H1 (cell line): ENCODE measurements around the gene SLC23A2. TPM values are rescaled to one million over a fixed set of nuclear protein-coding genes. Genes with fewer than 3 reads are reported as not detected.

Experiments used
- CTCF ChIA-PET: fragments of 300-600 bp; sonication (Branson Sonifier 250); formaldehyde crosslinking; loops from one replicate; lab custom pipeline; 2021; ENCODE audit not compliant: partially characterized antibody; lab: Charles Lee
- POLR2A ChIA-PET: fragments of 300-600 bp; sonication (Branson Sonifier 250); formaldehyde crosslinking; loops from one replicate; lab custom pipeline; 2021; ENCODE audit warnings: inconsistent platforms; ENCODE audit not compliant: partially characterized antibody; lab: Charles Lee
- DNase-seq, 2 experiments: peaks; one replicate each; pipeline versions ENCODE4 v3.0.0 to v3.0.0-alpha.2; 2010 to 2022; ENCODE audit warnings: low spot score in 2 of 2, low read depth in 1 of 2, mixed read lengths in 1 of 2
- FAIRE-seq: peaks from 2 replicates; lab custom pipeline; 2011; peaks lifted over from hg19 to GRCh38; lab: Jason Lieb, UNC
- H2AFZ ChIP-seq: 2 replicates; pipeline ENCODE4 v1.8.1; 2012; ENCODE audit warnings: low read length, inconsistent platforms
- H2AK5ac ChIP-seq: 2 replicates; pipeline ENCODE4 v1.6.1; 2013; ENCODE audit warnings: low read depth, low read length
- H2BK120ac ChIP-seq: replicated peaks from 2 replicates; pipeline ENCODE3; 2013; ENCODE audit warnings: low read depth, low read length, inconsistent platforms
- H2BK12ac ChIP-seq: 2 replicates; pipeline ENCODE4 v1.6.1; 2013; ENCODE audit warnings: low read depth, low read length
- H2BK15ac ChIP-seq: 2 replicates; pipeline ENCODE4 v1.6.1; 2013; ENCODE audit warnings: low read length
- H2BK20ac ChIP-seq: 2 replicates; pipeline ENCODE4 v1.6.1; 2013; ENCODE audit warnings: low read length
- H2BK5ac ChIP-seq: 2 replicates; pipeline ENCODE4 v1.6.1; 2013; ENCODE audit warnings: low read depth, low read length
- H3K14ac ChIP-seq: 2 replicates; pipeline ENCODE4 v1.6.1; 2013; ENCODE audit warnings: inconsistent platforms; ENCODE audit not compliant: insufficient read length
- H3K18ac ChIP-seq: 2 replicates; pipeline ENCODE4 v1.6.1; 2013; ENCODE audit warnings: low read length; ENCODE audit errors: extremely low read depth
- H3K23ac ChIP-seq: 2 replicates; pipeline ENCODE4 v1.6.1; 2013; ENCODE audit warnings: inconsistent platforms; ENCODE audit not compliant: insufficient read length
- H3K23me2 ChIP-seq: 2 replicates; pipeline ENCODE4 v1.6.1; 2013; ENCODE audit warnings: low read depth, low read length
- H3K27ac ChIP-seq: 2 replicates; pipeline ENCODE4 v1.6.1; 2011; ENCODE audit warnings: low read depth, low read length, inconsistent platforms
- H3K27me3 ChIP-seq, 4 experiments: replicated peaks in 1 of 4; 1 replicate in 1 of 4; 2 replicates in 3 of 4; pipeline versions ENCODE4 v1.6.1 to v1.8.1; 2011 to 2013; ENCODE audit warnings: low read length in 3 of 4, mild to moderate bottlenecking in 3 of 4, inconsistent platforms in 2 of 4, mixed read lengths in 2 of 4, moderate library complexity in 1 of 4; ENCODE audit not compliant: control insufficient read depth in 3 of 4, insufficient read depth in 3 of 4; ENCODE audit errors: extremely low read depth in 1 of 4
- H3K36me3 ChIP-seq, 4 experiments: 2 replicates each; pipeline versions ENCODE4 v1.6.1 to v1.8.1; 2011 to 2013; ENCODE audit warnings: mild to moderate bottlenecking in 4 of 4, low read length in 3 of 4, moderate library complexity in 2 of 4, control low read depth in 1 of 4, inconsistent platforms in 1 of 4; ENCODE audit not compliant: insufficient read depth in 4 of 4, control insufficient read depth in 2 of 4
- H3K4ac ChIP-seq: replicated peaks from 2 replicates; pipeline ENCODE3; 2013; ENCODE audit warnings: low read length, low read depth, mixed read lengths, inconsistent platforms; ENCODE audit not compliant: insufficient read length
- H3K4me1 ChIP-seq, 4 experiments: replicated peaks in 1 of 4; 1 replicate in 1 of 4; 2 replicates in 3 of 4; pipeline versions ENCODE4 v1.6.1 to v1.8.1; 2011 to 2013; ENCODE audit warnings: low read length in 3 of 4, inconsistent platforms in 2 of 4, mixed read lengths in 1 of 4; ENCODE audit not compliant: insufficient read depth in 4 of 4, control insufficient read depth in 3 of 4
- H3K4me2 ChIP-seq, 2 experiments: 2 replicates each; pipeline versions ENCODE4 v1.6.1 to v1.8.1; 2011 to 2013; ENCODE audit warnings: low read depth in 2 of 2, low read length in 2 of 2, control low read depth in 1 of 2, inconsistent platforms in 1 of 2, mild to moderate bottlenecking in 1 of 2; ENCODE audit not compliant: insufficient read depth in 1 of 2
- H3K4me3 ChIP-seq, 4 experiments: fragments of 200-600, 300-600 bp in 1 of 4; sonication (generic), shearing (Covaris generic), sonication (Bioruptor Twin) in 1 of 4; 2 replicates each; pipeline versions ENCODE4 v1.5.1 to v1.8.1; 2011 to 2016; ENCODE audit warnings: low read length in 4 of 4, low read depth in 3 of 4, control low read depth in 2 of 4, inconsistent platforms in 2 of 4, mild to moderate bottlenecking in 2 of 4, mixed read lengths in 1 of 4, moderate library complexity in 1 of 4; ENCODE audit not compliant: insufficient read depth in 2 of 4; ENCODE audit errors: extremely low read depth in 1 of 4
- H3K56ac ChIP-seq: replicated peaks from 2 replicates; pipeline ENCODE3; 2013; ENCODE audit warnings: low read depth, mild to moderate bottlenecking, mixed read lengths, low read length, inconsistent platforms; ENCODE audit not compliant: insufficient read length
- H3K79me1 ChIP-seq: 2 replicates; pipeline ENCODE4 v1.6.1; 2013; ENCODE audit warnings: low read depth, low read length, control low read depth
- H3K79me2 ChIP-seq, 2 experiments: 2 replicates each; pipeline versions ENCODE4 v1.6.1 to v1.8.1; 2012 to 2013; ENCODE audit warnings: low read length in 2 of 2, mild to moderate bottlenecking in 2 of 2, inconsistent platforms in 1 of 2; ENCODE audit not compliant: insufficient read depth in 2 of 2, control insufficient read depth in 1 of 2
- H3K9ac ChIP-seq, 4 experiments: replicated peaks in 1 of 4; 1 replicate in 1 of 4; 2 replicates in 3 of 4; pipeline versions ENCODE4 v1.6.1 to v1.8.1; 2011 to 2013; ENCODE audit warnings: low read depth in 3 of 4, low read length in 3 of 4, control low read depth in 2 of 4, mild to moderate bottlenecking in 2 of 4, moderate library complexity in 2 of 4, inconsistent platforms in 1 of 4; ENCODE audit errors: extremely low read depth in 1 of 4
- H3K9me3 ChIP-seq, 2 experiments: 2 replicates each; pipeline versions ENCODE4 v1.6.1 to v1.8.1; 2012 to 2013; ENCODE audit warnings: mild to moderate bottlenecking in 2 of 2, moderate library complexity in 2 of 2, control low read depth in 1 of 2, inconsistent platforms in 1 of 2, low read depth in 1 of 2, low read length in 1 of 2, mixed read lengths in 1 of 2; ENCODE audit not compliant: insufficient read depth in 2 of 2
- H4K20me1 ChIP-seq, 2 experiments: replicated peaks in 1 of 2; 2 replicates each; pipeline versions ENCODE3 to v1.8.1; 2011 to 2013; ENCODE audit warnings: inconsistent platforms in 2 of 2, low read length in 2 of 2, mild to moderate bottlenecking in 1 of 2; ENCODE audit not compliant: insufficient read depth in 2 of 2, control insufficient read depth in 1 of 2
- H4K5ac ChIP-seq: 2 replicates; pipeline ENCODE4 v1.6.1; 2013; ENCODE audit warnings: low read length, low read depth, mixed read lengths, inconsistent platforms; ENCODE audit not compliant: insufficient read length
- H4K8ac ChIP-seq: 2 replicates; pipeline ENCODE4 v1.8.0; 2013; ENCODE audit warnings: mild to moderate bottlenecking, moderate library complexity, low read length, inconsistent platforms; ENCODE audit not compliant: insufficient read depth; ENCODE audit errors: extremely low read depth
- H4K91ac ChIP-seq: replicated peaks from 2 replicates; pipeline ENCODE3; 2013; ENCODE audit warnings: low read length, mixed read lengths, inconsistent platforms; ENCODE audit not compliant: insufficient read length
- CHD2 ChIP-seq: IDR thresholded peaks from 2 replicates; pipeline ENCODE4 v1.6.1; 2012; ENCODE audit warnings: low read length, improper control_type of control experiment
- EP300 ChIP-seq, 2 experiments: IDR thresholded peaks; 1 replicate in 1 of 2; 2 replicates in 1 of 2; pipeline ENCODE4 v1.6.1; 2011 to 2012; ENCODE audit warnings: low read depth in 2 of 2, low read length in 2 of 2, mild to moderate bottlenecking in 2 of 2, borderline replicate concordance in 1 of 2, inconsistent platforms in 1 of 2, moderate library complexity in 1 of 2
- HDAC2 ChIP-seq, 2 experiments: fragments of 300-600 bp in 1 of 2; sonication (generic) in 1 of 2; IDR thresholded peaks; 2 replicates each; pipeline ENCODE4 v1.6.1; 2011 to 2012; ENCODE audit warnings: low read depth in 2 of 2, low read length in 2 of 2, mild to moderate bottlenecking in 2 of 2, moderate library complexity in 2 of 2, borderline replicate concordance in 1 of 2, inconsistent platforms in 1 of 2
- NRF1 ChIP-seq: IDR thresholded peaks from 2 replicates; pipeline ENCODE4 v1.6.1; 2011; ENCODE audit warnings: mild to moderate bottlenecking, low read depth, low read length, improper control_type of control experiment
- RFX5 ChIP-seq: IDR thresholded peaks from 2 replicates; pipeline ENCODE4 v1.6.1; 2011; ENCODE audit warnings: low read depth, low read length, improper control_type of control experiment, borderline replicate concordance
- SIRT6 ChIP-seq: IDR thresholded peaks from one replicate; pipeline ENCODE4 v1.7.1; 2012; ENCODE audit warnings: low read length, inconsistent platforms
- SIX5 ChIP-seq: IDR thresholded peaks from 2 replicates; pipeline ENCODE4 v1.6.1; 2011; ENCODE audit warnings: mild to moderate bottlenecking, low read depth, low read length
- USF2 ChIP-seq: IDR thresholded peaks from 2 replicates; pipeline ENCODE4 v1.6.1; 2011; ENCODE audit warnings: low read length, improper control_type of control experiment
- YY1 ChIP-seq: IDR thresholded peaks from 2 replicates; pipeline ENCODE4 v1.6.1; 2011; ENCODE audit warnings: low read depth, mild to moderate bottlenecking, low read length
- WGBS, 2 experiments: shearing (Covaris generic) in 1 of 2; methylation state at CpG; one replicate each; pipeline versions ENCODE4 v1.1.6 to v1.1.7; 2013 to 2015; ENCODE audit warnings: low lambda C conversion rate in 2 of 2, mixed read lengths in 2 of 2, inconsistent platforms in 1 of 2, low coverage in 1 of 2, missing lambda C conversion rate in 1 of 2; ENCODE audit not compliant: insufficient replicate concordance in 2 of 2, insufficient coverage in 1 of 2, insufficient read length in 1 of 2; ENCODE audit errors: extremely low coverage in 1 of 2, missing lambda C conversion rate in 1 of 2; 5-methylcytosine and 5-hydroxymethylcytosine counted together
- polyA plus RNA-seq, 7 experiments: library from polyadenylated mRNA; depleted of rRNA in 3 of 7; stranded (reverse) in 5 of 7; unstranded in 2 of 7; fragments of >200 nt in 5 of 7; fragments of 200-250 nt in 2 of 7; gene quantifications; 1 replicate in 5 of 7; 2 replicates in 1 of 7; 4 replicates in 1 of 7; pipeline versions ENCODE4 v1.2.1 to v1.2.3, GENCODE V29; 2011 to 2013; ENCODE audit warnings: missing spikeins in 2 of 7, mixed read lengths in 2 of 7
- total RNA-seq: library from RNA; stranded (reverse); fragmentation: NEBNext Ultra II Directional; extraction: Animal tissue kit (Norgen Biotek cat#: 25700); gene quantifications from 2 replicates; pipeline ENCODE4 v1.2.1, GENCODE V29; 2021
- TF ChIP-seq, protein P1 (sequence below), 3 experiments: IDR thresholded peaks; 1 replicate in 2 of 3; 2 replicates in 1 of 3; pipeline versions ENCODE4 v1.5.1 to v1.6.1; 2011; ENCODE audit warnings: low read length in 3 of 3, mild to moderate bottlenecking in 3 of 3, inconsistent platforms in 2 of 3, low read depth in 1 of 3, moderate library complexity in 1 of 3; ENCODE audit not compliant: insufficient read depth in 1 of 3; ENCODE audit errors: control extremely low read depth in 1 of 3

The SLC23A2 gene
- total and polyA plus RNA-seq, 2 of the 8 experiments (the other 6 are each of a cell fraction or from before 2014, with no cell fraction given): 17.0 to 18.6 TPM

DNA sequence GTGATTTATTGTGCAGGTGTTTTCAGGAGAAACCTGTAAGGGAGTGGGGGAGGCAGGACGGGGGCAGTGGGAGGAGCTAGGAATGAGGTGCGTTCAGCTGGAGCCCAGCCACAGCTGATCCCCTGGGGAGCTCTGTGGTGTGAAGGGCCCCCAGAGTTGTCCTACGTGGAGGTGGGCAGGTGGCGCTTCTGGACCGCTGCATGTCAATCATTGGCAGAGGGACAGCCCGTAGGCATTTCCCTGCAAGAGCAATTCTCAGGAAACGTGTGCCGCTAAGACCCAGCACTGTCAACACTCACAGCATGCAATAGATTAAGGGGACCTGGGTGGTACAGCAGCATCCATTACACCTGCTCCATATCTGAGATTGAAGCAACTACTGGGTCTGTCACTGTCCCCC, 191.6 kb downstream of the SLC23A2 start:
- Histone ChIP-seq H3K27me3 (no peaks in the 10 kb centered on the region), H3K18ac (no peak overlapping the region), H2BK120ac (no peak overlapping the region), H3K4me3 (no peak overlapping the region), H3K36me3 (no peaks in the 10 kb centered on the region; a peak in 1 of 8 replicates), H4K5ac (no peak overlapping the region), H3K4ac (no peak overlapping the region), H4K8ac (peak overlapping the region; percentile 45; the same call in 1 of the 2 replicates), H2BK15ac (no peak overlapping the region), H3K23ac (no peak overlapping the region), H3K23me2 (no peaks in the 10 kb centered on the region), H3K14ac (no peak overlapping the region), H3K4me1 (peaks cover 0 to 3% (median under 1%) of the 10 kb centered on the region in 4 experiments; a peak in 4 of 7 replicates), H2BK20ac (no peak overlapping the region), H3K79me1 (no peaks in the 10 kb centered on the region; the same call in 1 of the 2 replicates), H3K9ac (no peak overlapping the region), H2AK5ac (no peak overlapping the region), H2BK12ac (no peak overlapping the region), H3K27ac (no peak overlapping the region), H4K20me1 (peaks cover 0 to 2% of the 10 kb centered on the region in 2 experiments), H2BK5ac (no peak overlapping the region), H3K9me3 (no peaks in the 10 kb centered on the region), H2AFZ (no peak overlapping the region), H3K79me2 (no peaks in the 10 kb centered on the region), H3K4me2 (no peak overlapping the region), H4K91ac (no peak overlapping the region), H3K56ac (no peak overlapping the region)
- CTCF ChIA-PET: interaction anchor here (0.9 to 1.2 kb wide), 3 partner anchors 109 to 139 kb away, joined by 3 to 5 read pairs (median 3); no protein-coding TSS in a partner anchor
- DNase-seq: no peak
- no peak for FAIRE-seq
- POLR2A ChIA-PET: interaction anchor here (0.8 kb wide), 1 partner anchor 165 kb away, joined by 3 read pairs; no protein-coding TSS in a partner anchor
- WGBS, 2 experiments: 88% methylated on average over 7 of the region's 8 CpGs; no CpG with 5 or more reads in 1 of the 2 experiments
- TF ChIP-seq CHD2 (no peak), HDAC2 (IDR thresholded peaks at IDR 0.05; ENCODE audit: borderline replicate concordance in 1 of 2, low read depth in 2 of 2, low read length in 2 of 2) (no peak), EP300 (IDR thresholded peaks at IDR 0.05; ENCODE audit: borderline replicate concordance in 1 of 2, low read depth in 2 of 2, low read length in 2 of 2) (no peak), SIX5 (no peak), USF2 (no peak), RFX5 (no peak), YY1 (no peak), SIRT6 (no peak), NRF1 (no peak)
- TF ChIP-seq, protein P1, sequence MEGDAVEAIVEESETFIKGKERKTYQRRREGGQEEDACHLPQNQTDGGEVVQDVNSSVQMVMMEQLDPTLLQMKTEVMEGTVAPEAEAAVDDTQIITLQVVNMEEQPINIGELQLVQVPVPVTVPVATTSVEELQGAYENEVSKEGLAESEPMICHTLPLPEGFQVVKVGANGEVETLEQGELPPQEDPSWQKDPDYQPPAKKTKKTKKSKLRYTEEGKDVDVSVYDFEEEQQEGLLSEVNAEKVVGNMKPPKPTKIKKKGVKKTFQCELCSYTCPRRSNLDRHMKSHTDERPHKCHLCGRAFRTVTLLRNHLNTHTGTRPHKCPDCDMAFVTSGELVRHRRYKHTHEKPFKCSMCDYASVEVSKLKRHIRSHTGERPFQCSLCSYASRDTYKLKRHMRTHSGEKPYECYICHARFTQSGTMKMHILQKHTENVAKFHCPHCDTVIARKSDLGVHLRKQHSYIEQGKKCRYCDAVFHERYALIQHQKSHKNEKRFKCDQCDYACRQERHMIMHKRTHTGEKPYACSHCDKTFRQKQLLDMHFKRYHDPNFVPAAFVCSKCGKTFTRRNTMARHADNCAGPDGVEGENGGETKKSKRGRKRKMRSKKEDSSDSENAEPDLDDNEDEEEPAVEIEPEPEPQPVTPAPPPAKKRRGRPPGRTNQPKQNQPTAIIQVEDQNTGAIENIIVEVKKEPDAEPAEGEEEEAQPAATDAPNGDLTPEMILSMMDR (IDR thresholded peaks at IDR 0.05; ENCODE audit: control extremely low read depth in 1 of 3, insufficient read depth in 1 of 3, low read depth in 1 of 3, low read length in 3 of 3): no peak
